Measurements from ENCODE around the gene CFB.

DNA sequence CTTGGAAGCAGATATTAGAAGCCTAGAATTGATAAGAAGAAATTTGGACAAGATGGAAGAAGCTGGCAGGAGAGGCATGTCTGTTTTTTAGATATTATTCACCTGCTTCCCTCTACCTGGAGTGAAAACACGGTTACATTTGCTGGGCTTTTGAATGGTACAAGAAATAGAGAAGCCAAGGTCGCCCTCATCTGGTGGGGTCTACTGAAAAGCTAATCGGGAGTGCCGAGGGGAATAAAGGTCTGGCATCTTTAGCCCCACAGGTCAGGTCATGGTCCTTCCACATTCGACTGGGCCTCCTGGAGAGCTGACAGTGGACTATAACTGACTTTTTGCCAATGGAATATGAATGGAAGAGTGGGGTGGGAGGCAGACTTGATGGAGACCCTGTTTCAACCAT, 23.0 kb upstream of the CFB start:
- no peak for TF ChIP-seq MEIS1 (CRISPR knock-in tag; IDR thresholded peaks at IDR 0.05; ENCODE audit: borderline replicate concordance)
- TF ChIP-seq, protein P1, sequence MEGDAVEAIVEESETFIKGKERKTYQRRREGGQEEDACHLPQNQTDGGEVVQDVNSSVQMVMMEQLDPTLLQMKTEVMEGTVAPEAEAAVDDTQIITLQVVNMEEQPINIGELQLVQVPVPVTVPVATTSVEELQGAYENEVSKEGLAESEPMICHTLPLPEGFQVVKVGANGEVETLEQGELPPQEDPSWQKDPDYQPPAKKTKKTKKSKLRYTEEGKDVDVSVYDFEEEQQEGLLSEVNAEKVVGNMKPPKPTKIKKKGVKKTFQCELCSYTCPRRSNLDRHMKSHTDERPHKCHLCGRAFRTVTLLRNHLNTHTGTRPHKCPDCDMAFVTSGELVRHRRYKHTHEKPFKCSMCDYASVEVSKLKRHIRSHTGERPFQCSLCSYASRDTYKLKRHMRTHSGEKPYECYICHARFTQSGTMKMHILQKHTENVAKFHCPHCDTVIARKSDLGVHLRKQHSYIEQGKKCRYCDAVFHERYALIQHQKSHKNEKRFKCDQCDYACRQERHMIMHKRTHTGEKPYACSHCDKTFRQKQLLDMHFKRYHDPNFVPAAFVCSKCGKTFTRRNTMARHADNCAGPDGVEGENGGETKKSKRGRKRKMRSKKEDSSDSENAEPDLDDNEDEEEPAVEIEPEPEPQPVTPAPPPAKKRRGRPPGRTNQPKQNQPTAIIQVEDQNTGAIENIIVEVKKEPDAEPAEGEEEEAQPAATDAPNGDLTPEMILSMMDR (tag by site-specific recombination; IDR thresholded peaks at IDR 0.05), result peak; percentile 47; the same call in 1 of the 2 replicates
- no peak for TF ChIP-seq ZNF132 (tag by site-specific recombination; IDR thresholded peaks at IDR 0.05; ENCODE audit: borderline replicate concordance)
- no peak for TF ChIP-seq ZNF596 (tag by site-specific recombination; IDR thresholded peaks at IDR 0.05)
- no peak for TF ChIP-seq KLF10 (tag by site-specific recombination; IDR thresholded peaks at IDR 0.05)
- no peak for TF ChIP-seq ZNF571 (tag by site-specific recombination; IDR thresholded peaks at IDR 0.05)
- TF ChIP-seq GLI4 (tag by site-specific recombination; IDR thresholded peaks at IDR 0.05), result no peak
- TF ChIP-seq ZBTB48 (tag by site-specific recombination; IDR thresholded peaks at IDR 0.05), result no peak
- no peak for TF ChIP-seq ZNF274 (IDR thresholded peaks at IDR 0.05; ENCODE audit: low read length)
- TF ChIP-seq ZNF274 (tag by site-specific recombination; IDR thresholded peaks at IDR 0.05; ENCODE audit: borderline replicate concordance), result no peak
- no peak for TF ChIP-seq ZNF24 (tag by site-specific recombination; IDR thresholded peaks at IDR 0.05)
- TF ChIP-seq ZNF146 (tag by site-specific recombination; IDR thresholded peaks at IDR 0.05), result no peak
- TF ChIP-seq ZNF558 (tag by site-specific recombination; IDR thresholded peaks at IDR 0.05), result no peak
- TF ChIP-seq, protein P2, sequence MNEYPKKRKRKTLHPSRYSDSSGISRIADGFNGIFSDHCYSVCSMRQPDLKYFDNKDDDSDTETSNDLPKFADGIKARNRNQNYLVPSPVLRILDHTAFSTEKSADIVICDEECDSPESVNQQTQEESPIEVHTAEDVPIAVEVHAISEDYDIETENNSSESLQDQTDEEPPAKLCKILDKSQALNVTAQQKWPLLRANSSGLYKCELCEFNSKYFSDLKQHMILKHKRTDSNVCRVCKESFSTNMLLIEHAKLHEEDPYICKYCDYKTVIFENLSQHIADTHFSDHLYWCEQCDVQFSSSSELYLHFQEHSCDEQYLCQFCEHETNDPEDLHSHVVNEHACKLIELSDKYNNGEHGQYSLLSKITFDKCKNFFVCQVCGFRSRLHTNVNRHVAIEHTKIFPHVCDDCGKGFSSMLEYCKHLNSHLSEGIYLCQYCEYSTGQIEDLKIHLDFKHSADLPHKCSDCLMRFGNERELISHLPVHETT (tag by site-specific recombination; IDR thresholded peaks at IDR 0.05), result no peak
- no peak for TF ChIP-seq ZNF169 (tag by site-specific recombination; IDR thresholded peaks at IDR 0.05)

Data from HEK293 (cell line).